Neuronal stem cell (in vitro differentiated cells): Measurements from ENCODE around the gene DDC.

Experiments
- DNase-seq: peaks from one replicate; pipeline ENCODE4 v3.0.0-alpha.2; 2013; ENCODE audit warnings: low spot score
- H2AFZ ChIP-seq: one replicate; pipeline ENCODE4 v1.6.1; 2013; ENCODE audit warnings: mild to moderate bottlenecking, low read length, inconsistent platforms
- H2AK5ac ChIP-seq: 2 replicates; pipeline ENCODE4 v1.6.1; 2013; ENCODE audit warnings: low read depth, mild to moderate bottlenecking, inconsistent platforms, low read length, moderate library complexity, mixed read lengths
- H2BK120ac ChIP-seq: 2 replicates; pipeline ENCODE4 v1.6.1; 2013; ENCODE audit warnings: low read depth, mild to moderate bottlenecking, inconsistent platforms, low read length, moderate library complexity, mixed read lengths
- H2BK12ac ChIP-seq: one replicate; pipeline ENCODE4 v1.6.1; 2013; ENCODE audit warnings: low read length, inconsistent platforms
- H2BK15ac ChIP-seq: 2 replicates; pipeline ENCODE4 v1.6.1; 2013; ENCODE audit warnings: mild to moderate bottlenecking, low read length, inconsistent platforms, mixed read lengths
- H2BK5ac ChIP-seq: one replicate; pipeline ENCODE4 v1.6.1; 2013; ENCODE audit warnings: inconsistent platforms, mild to moderate bottlenecking, low read length, moderate library complexity
- H3K14ac ChIP-seq: one replicate; pipeline ENCODE4 v1.6.1; 2013; ENCODE audit warnings: low read length, inconsistent platforms
- H3K18ac ChIP-seq: 2 replicates; pipeline ENCODE4 v1.6.1; 2013; ENCODE audit warnings: low read length, inconsistent platforms
- H3K23ac ChIP-seq: 2 replicates; pipeline ENCODE4 v1.6.1; 2013; ENCODE audit warnings: low read depth, mild to moderate bottlenecking, mixed read lengths, low read length, inconsistent platforms; ENCODE audit not compliant: poor library complexity
- H3K27ac ChIP-seq: replicated peaks from 3 replicates; pipeline ENCODE4 v1.5.1; 2013; ENCODE audit warnings: low read length, inconsistent platforms
- H3K27me3 ChIP-seq, 3 experiments: 2 replicates each; pipeline ENCODE4 v1.6.1; 2013; ENCODE audit warnings: low read length in 3 of 3, mild to moderate bottlenecking in 2 of 3, inconsistent platforms in 1 of 3, low read depth in 1 of 3, mixed read lengths in 1 of 3, moderate library complexity in 1 of 3; ENCODE audit not compliant: control insufficient read depth in 3 of 3, insufficient read depth in 3 of 3
- H3K36me3 ChIP-seq, 2 donors: replicated peaks in 1 of 2; 2 replicates each; pipeline ENCODE4 v1.6.1; 2013; ENCODE audit warnings: low read length in 2 of 2; ENCODE audit not compliant: control insufficient read depth in 2 of 2, insufficient read depth in 2 of 2
- H3K4ac ChIP-seq: 2 replicates; pipeline ENCODE4 v1.6.1; 2013; ENCODE audit warnings: inconsistent platforms, mild to moderate bottlenecking, low read length, moderate library complexity
- H3K4me1 ChIP-seq, 2 donors: 1 replicate in 1 of 2; 2 replicates in 1 of 2; pipeline ENCODE4 v1.6.1; 2013; ENCODE audit warnings: low read length in 2 of 2, low read depth in 1 of 2; ENCODE audit not compliant: control insufficient read depth in 2 of 2, insufficient read depth in 1 of 2
- H3K4me2 ChIP-seq: one replicate; pipeline ENCODE4 v1.6.1; 2013; ENCODE audit warnings: mild to moderate bottlenecking, low read length, inconsistent platforms; ENCODE audit not compliant: insufficient read depth, poor library complexity, severe bottlenecking
- H3K4me3 ChIP-seq, 2 donors: 2 replicates each; pipeline ENCODE4 v1.5.1; 2013; ENCODE audit warnings: low read length in 2 of 2, mild to moderate bottlenecking in 2 of 2, inconsistent platforms in 1 of 2, moderate library complexity in 1 of 2
- H3K79me1 ChIP-seq: one replicate; pipeline ENCODE4 v1.6.1; 2013; ENCODE audit warnings: low read depth, mild to moderate bottlenecking, inconsistent platforms, low read length, moderate library complexity
- H3K9ac ChIP-seq: one replicate; pipeline ENCODE4 v1.6.1; 2013; ENCODE audit warnings: mild to moderate bottlenecking, low read depth, low read length, inconsistent platforms; ENCODE audit not compliant: poor library complexity
- H3K9me3 ChIP-seq, 2 donors: replicated peaks in 1 of 2; 2 replicates each; pipeline versions ENCODE3 to v1.6.1; 2013; ENCODE audit warnings: low read length in 2 of 2, mild to moderate bottlenecking in 2 of 2, inconsistent platforms in 1 of 2, low read depth in 1 of 2, mixed read lengths in 1 of 2, moderate library complexity in 1 of 2; ENCODE audit not compliant: control insufficient read depth in 2 of 2, insufficient read depth in 1 of 2
- H4K8ac ChIP-seq: one replicate; pipeline ENCODE4 v1.6.1; 2013; ENCODE audit warnings: low read depth, mild to moderate bottlenecking, inconsistent platforms, low read length, moderate library complexity
- H4K91ac ChIP-seq: one replicate; pipeline ENCODE4 v1.6.1; 2013; ENCODE audit warnings: low read length, low read depth, mild to moderate bottlenecking, inconsistent platforms; ENCODE audit not compliant: poor library complexity
- WGBS, 2 donors: extraction: QIAGEN DNeasy Blood & Tissue Kit; methylation state at CpG; one replicate each; pipeline ENCODE4 v1.1.7; 2013; ENCODE audit warnings: missing lambda C conversion rate in 2 of 2, mixed read lengths in 1 of 2; ENCODE audit not compliant: insufficient read length in 2 of 2, insufficient replicate concordance in 1 of 2; ENCODE audit errors: extremely low coverage in 2 of 2; 5-methylcytosine and 5-hydroxymethylcytosine counted together

DDC gene

GRCh38 chr7:50556247-50556991, 8.8 kb downstream of the DDC start:
- Histone ChIP-seq H4K91ac (no peak overlapping the region), H2BK5ac (no peak overlapping the region), H2AK5ac (no peak overlapping the region), H3K23ac (no peak overlapping the region), H3K14ac (no peak overlapping the region), H3K36me3 (no peaks in the 10 kb centered on the region), H3K4me3 (no peak overlapping the region), H2AFZ (no peak overlapping the region), H3K18ac (no peak overlapping the region), H3K9me3 (no peaks in the 10 kb centered on the region), H2BK12ac (no peak overlapping the region), H3K79me1 (no peaks in the 10 kb centered on the region), H4K8ac (no peak overlapping the region), H3K9ac (no peak overlapping the region), H2BK15ac (no peak overlapping the region), H3K4me1 (peaks cover 0 to 18% of the 10 kb centered on the region in 2 donors), H3K27me3 (no peaks in the 10 kb centered on the region), H3K4me2 (peak overlapping the region; percentile 21), H3K4ac (no peak overlapping the region), H3K27ac (no peak overlapping the region), H2BK120ac (no peak overlapping the region)
- DNase-seq = no peak
- WGBS, 2 donors = no CpG with 5 or more reads among the region's 8 CpGs

GRCh38 chr7:50555594-50556140, 9.5 kb downstream of the DDC start:
- no peak for DNase-seq
- no peaks in the 10 kb centered on the region for H3K27me3 ChIP-seq
- no peak overlapping the region for H3K4me3 ChIP-seq
- H3K79me1 ChIP-seq = no peaks in the 10 kb centered on the region
- no peak overlapping the region for H2BK5ac ChIP-seq
- H2BK15ac ChIP-seq = no peak overlapping the region
- no peak overlapping the region for H3K4me2 ChIP-seq
- H3K9ac ChIP-seq = no peak overlapping the region
- H4K8ac ChIP-seq = no peak overlapping the region
- H2BK120ac ChIP-seq = no peak overlapping the region
- no peaks in the 10 kb centered on the region for H3K36me3 ChIP-seq
- H3K4ac ChIP-seq = no peak overlapping the region
- no peaks in the 10 kb centered on the region for H3K9me3 ChIP-seq
- no peak overlapping the region for H4K91ac ChIP-seq
- no peak overlapping the region for H2BK12ac ChIP-seq
- H3K23ac ChIP-seq = no peak overlapping the region
- no peak overlapping the region for H2AK5ac ChIP-seq
- H2AFZ ChIP-seq = no peak overlapping the region
- H3K4me1 ChIP-seq = peaks cover 0 to 14% of the 10 kb centered on the region in 2 donors
- WGBS, 2 donors = no CpG with 5 or more reads among the region's 9 CpGs
- no peak overlapping the region for H3K27ac ChIP-seq
- no peak overlapping the region for H3K18ac ChIP-seq
- no peak overlapping the region for H3K14ac ChIP-seq

GRCh38 chr7:50554431-50555322, 10.5 kb downstream of the DDC start:
- H2BK120ac ChIP-seq = no peak overlapping the region
- no peak overlapping the region for H3K14ac ChIP-seq
- no peak overlapping the region for H3K4me2 ChIP-seq
- no peak for DNase-seq
- H3K18ac ChIP-seq = no peak overlapping the region
- H3K23ac ChIP-seq = no peak overlapping the region
- H3K4me1 ChIP-seq = peaks cover 0 to 14% of the 10 kb centered on the region in 2 donors
- H2BK15ac ChIP-seq = no peak overlapping the region
- no CpG with 5 or more reads among the region's 14 CpGs for WGBS, 2 donors
- no peak overlapping the region for H4K8ac ChIP-seq
- H2BK5ac ChIP-seq = no peak overlapping the region
- no peak overlapping the region for H3K9ac ChIP-seq
- H3K27ac ChIP-seq = no peak overlapping the region
- H2AK5ac ChIP-seq = no peak overlapping the region
- H2BK12ac ChIP-seq = no peak overlapping the region
- no peak overlapping the region for H3K4ac ChIP-seq
- H3K27me3 ChIP-seq = no peaks in the 10 kb centered on the region
- no peak overlapping the region for H3K4me3 ChIP-seq
- no peaks in the 10 kb centered on the region for H3K79me1 ChIP-seq
- H2AFZ ChIP-seq = no peak overlapping the region
- H4K91ac ChIP-seq = no peak overlapping the region
- H3K9me3 ChIP-seq = no peaks in the 10 kb centered on the region
- no peaks in the 10 kb centered on the region for H3K36me3 ChIP-seq

GRCh38 chr7:50553973-50554372, 11.2 kb downstream of the DDC start:
- no peak for DNase-seq
- no peak overlapping the region for H3K4ac ChIP-seq
- no peak overlapping the region for H3K4me3 ChIP-seq
- H3K27me3 ChIP-seq = no peaks in the 10 kb centered on the region
- no peak overlapping the region for H2BK5ac ChIP-seq
- no peak overlapping the region for H3K23ac ChIP-seq
- no peak overlapping the region for H3K4me2 ChIP-seq
- H2BK12ac ChIP-seq = no peak overlapping the region
- no peaks in the 10 kb centered on the region for H3K9me3 ChIP-seq
- peaks cover 0 to 14% of the 10 kb centered on the region in 2 donors for H3K4me1 ChIP-seq
- H2BK15ac ChIP-seq = no peak overlapping the region
- H3K79me1 ChIP-seq = no peaks in the 10 kb centered on the region
- no peak overlapping the region for H2AK5ac ChIP-seq
- no peak overlapping the region for H3K27ac ChIP-seq
- H3K9ac ChIP-seq = no peak overlapping the region
- no peak overlapping the region for H4K91ac ChIP-seq
- no peak overlapping the region for H3K18ac ChIP-seq
- no peak overlapping the region for H2AFZ ChIP-seq
- no peak overlapping the region for H2BK120ac ChIP-seq
- no peaks in the 10 kb centered on the region for H3K36me3 ChIP-seq
- no CpG with 5 or more reads among the region's 3 CpGs for WGBS, 2 donors
- no peak overlapping the region for H4K8ac ChIP-seq
- no peak overlapping the region for H3K14ac ChIP-seq
